K562 (cell line): ENCODE results near the gene PAN2. TPM values are rescaled to one million over a fixed set of nuclear protein-coding genes. Genes with fewer than 3 reads are reported as not detected.

ENCODE experiments used
- CBX2 ChIP-seq: fragments of 200-600 bp; sonication (generic); IDR thresholded peaks from one replicate; pipeline ENCODE4 v1.6.1; 2012; ENCODE audit warnings: mild to moderate bottlenecking, low read length, inconsistent platforms; ENCODE audit not compliant: insufficient read depth, poor library complexity, severe bottlenecking
- DACH1 ChIP-seq: fragments of 450-650 bp; IDR thresholded peaks from 2 replicates; pipeline ENCODE4 v1.6.1; 2018; ENCODE audit not compliant: partially characterized antibody
- MEIS2 ChIP-seq: fragments of 450-650 bp; IDR thresholded peaks from 2 replicates; pipeline ENCODE4 v1.6.1; 2014; ENCODE audit warnings: mild to moderate bottlenecking; ENCODE audit not compliant: partially characterized antibody
- MYC ChIP-seq, 2 experiments: fragments of 250-450 bp in 1 of 2; sonication (Bioruptor Pico) in 1 of 2; IDR thresholded peaks; 2 replicates each; pipeline versions ENCODE4 v1.5.1 to v1.6.1; 2012 to 2021; ENCODE audit warnings: low read depth in 2 of 2, borderline replicate concordance in 1 of 2, improper control_type of control experiment in 1 of 2, low read length in 1 of 2, mild to moderate bottlenecking in 1 of 2, moderate library complexity in 1 of 2
- NFXL1 ChIP-seq: fragments of 450-650 bp; formaldehyde crosslinking; IDR thresholded peaks from 2 replicates; pipeline ENCODE4 v1.4.0; 2021; ENCODE audit warnings: mild to moderate bottlenecking
- RBM34 ChIP-seq: fragments of 200-400 bp; formaldehyde crosslinking; IDR thresholded peaks from 2 replicates; pipeline ENCODE4 v1.6.1; 2018; ENCODE audit warnings: low read length, borderline replicate concordance; ENCODE audit not compliant: insufficient read depth
- SMARCB1 ChIP-seq: IDR thresholded peaks from 2 replicates; pipeline ENCODE4 v1.6.1; 2011; ENCODE audit warnings: improper control_type of control experiment, low read depth; ENCODE audit not compliant: insufficient read length
- SP2 ChIP-seq: IDR thresholded peaks from 2 replicates; pipeline ENCODE4 v1.6.1; 2011; ENCODE audit warnings: mild to moderate bottlenecking, low read depth, low read length, moderate library complexity; ENCODE audit not compliant: poor library complexity, severe bottlenecking; ENCODE audit errors: extremely low read depth
- TARDBP ChIP-seq: fragments of 450-650 bp; IDR thresholded peaks from 2 replicates; pipeline ENCODE4 v1.6.1; 2016
- ZBTB1 ChIP-seq: sonication (generic); formaldehyde crosslinking; IDR thresholded peaks from 2 replicates; pipeline ENCODE4 v1.8.1; 2023; ENCODE audit warnings: missing genetic modification reagents, low read depth, mild to moderate bottlenecking, borderline replicate concordance
- ZBTB11 ChIP-seq, 3 experiments: fragments of 200-800 bp in 1 of 3; fragments of 250-450 bp in 1 of 3; fragments of 450-650 bp in 1 of 3; sonication (Bioruptor Pico) in 1 of 3; sonication (Bioruptor generic) in 1 of 3; formaldehyde crosslinking in 1 of 3; IDR thresholded peaks; 2 replicates each; pipeline versions ENCODE4 v1.6.1 to v1.8.0; 2016 to 2022; ENCODE audit warnings: mild to moderate bottlenecking in 2 of 3, missing genetic modification characterization in 2 of 3, missing compliant biosample characterization in 1 of 3, moderate library complexity in 1 of 3
- ZNF134 ChIP-seq: fragments of 250-450 bp; sonication (Bioruptor Pico); conservative IDR thresholded peaks from 2 replicates; pipeline ENCODE4 v1.4.0; 2020
- ZNF263 ChIP-seq: sonication (generic); formaldehyde crosslinking; IDR thresholded peaks from 2 replicates; pipeline ENCODE4 v1.8.0; 2022; ENCODE audit warnings: mild to moderate bottlenecking, missing genetic modification reagents, borderline replicate concordance
- ZNF311 ChIP-seq: fragments of 250-450 bp; sonication (Bioruptor Pico); IDR thresholded peaks from 2 replicates; pipeline ENCODE4 v1.4.0; 2020; ENCODE audit warnings: mild to moderate bottlenecking, moderate library complexity
- ZNF354B ChIP-seq: fragments of 250-450 bp; sonication (Bioruptor Pico); IDR thresholded peaks from 2 replicates; pipeline ENCODE4 v1.4.0; 2020
- ZNF551 ChIP-seq: fragments of 250-450 bp; sonication (Bioruptor Pico); IDR thresholded peaks from 2 replicates; pipeline ENCODE4 v1.5.0; 2021; ENCODE audit warnings: mild to moderate bottlenecking, moderate library complexity
- polyA plus RNA-seq, 8 experiments: library from polyadenylated mRNA; depleted of rRNA in 4 of 8; stranded (reverse) in 5 of 8; unstranded in 3 of 8; fragments of >200 nt; fragmentation: Nextera tagmentation in 2 of 8; fragmentation: Illumina TruSeq in 1 of 8; extraction: Ambion mirVana in 2 of 8; extraction: Trizol in 1 of 8; gene quantifications; 2 replicates each; pipeline versions ENCODE4 v1.2.1 to v1.2.3, GENCODE V29; 2011 to 2014; ENCODE audit warnings: inconsistent platforms in 1 of 8, missing spikeins in 1 of 8
- total RNA-seq, 7 experiments: library from RNA; depleted of rRNA in 6 of 7; stranded (reverse); fragments of >200 nt in 6 of 7; fragmentation: Illumina TruSeq in 2 of 7; extraction: Trizol in 2 of 7; gene quantifications; 2 replicates each; pipeline versions ENCODE4 v1.2.1 to v1.2.3, GENCODE V29; 2011 to 2021; ENCODE audit warnings: low replicate concordance in 1 of 7
- TF ChIP-seq, protein P1 (sequence below): sonication (generic); formaldehyde crosslinking; IDR thresholded peaks from 2 replicates; pipeline ENCODE4 v1.8.1; 2023; ENCODE audit warnings: mild to moderate bottlenecking, missing genetic modification reagents
- TF ChIP-seq, protein P2 (sequence below), 3 experiments: IDR thresholded peaks in 2 of 3; conservative IDR thresholded peaks in 1 of 3; 2 replicates each; pipeline ENCODE4 v1.5.1; 2011 to 2012; ENCODE audit warnings: low read length in 3 of 3, mild to moderate bottlenecking in 3 of 3, control low read depth in 2 of 3, improper control_type of control experiment in 1 of 3, inconsistent platforms in 1 of 3, low read depth in 1 of 3, mixed read lengths in 1 of 3, moderate library complexity in 1 of 3; ENCODE audit not compliant: insufficient read depth in 2 of 3
- TF ChIP-seq, protein P3 (sequence below): conservative IDR thresholded peaks from 2 replicates; pipeline ENCODE4 v1.6.1; 2011; ENCODE audit warnings: low read depth, mild to moderate bottlenecking, low read length; ENCODE audit not compliant: control insufficient read depth

The PAN2 gene
- total and polyA plus RNA-seq, 9 of the 15 experiments (the other 6 are each of a cell fraction or from before 2014, with no cell fraction given) = 15.0 to 66.1 (median 25.9) TPM

- TF ChIP-seq ZBTB11 (CRISPR knock-in tag; IDR thresholded peaks at IDR 0.05) (peak in 1 of 3 experiments; percentile 78; a peak in 2 of 6 replicates), DACH1 (no peak), NFXL1 (no peak), TARDBP (peak; percentile 74; the same call in 1 of the 2 replicates), ZNF551 (CRISPR knock-in tag) (no peak), ZNF354B (CRISPR knock-in tag) (no peak), RBM34 (no peak), SP2 (no peak), SMARCB1 (no peak), ZNF263 (CRISPR knock-in tag) (no peak), MYC (IDR thresholded peaks at IDR 0.05; ENCODE audit: low read depth, low read length) (peak; percentile 69; the same call in 1 of the 2 replicates), MYC (CRISPR knock-in tag; IDR thresholded peaks at IDR 0.05; ENCODE audit: borderline replicate concordance, low read depth) (no peak), ZNF311 (CRISPR knock-in tag) (no peak), MEIS2 (no peak), ZBTB1 (CRISPR knock-in tag) (no peak), ZNF134 (no peak), CBX2 (no peak)
- TF ChIP-seq, protein P1, sequence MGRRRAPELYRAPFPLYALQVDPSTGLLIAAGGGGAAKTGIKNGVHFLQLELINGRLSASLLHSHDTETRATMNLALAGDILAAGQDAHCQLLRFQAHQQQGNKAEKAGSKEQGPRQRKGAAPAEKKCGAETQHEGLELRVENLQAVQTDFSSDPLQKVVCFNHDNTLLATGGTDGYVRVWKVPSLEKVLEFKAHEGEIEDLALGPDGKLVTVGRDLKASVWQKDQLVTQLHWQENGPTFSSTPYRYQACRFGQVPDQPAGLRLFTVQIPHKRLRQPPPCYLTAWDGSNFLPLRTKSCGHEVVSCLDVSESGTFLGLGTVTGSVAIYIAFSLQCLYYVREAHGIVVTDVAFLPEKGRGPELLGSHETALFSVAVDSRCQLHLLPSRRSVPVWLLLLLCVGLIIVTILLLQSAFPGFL = no peak
- TF ChIP-seq, protein P2, sequence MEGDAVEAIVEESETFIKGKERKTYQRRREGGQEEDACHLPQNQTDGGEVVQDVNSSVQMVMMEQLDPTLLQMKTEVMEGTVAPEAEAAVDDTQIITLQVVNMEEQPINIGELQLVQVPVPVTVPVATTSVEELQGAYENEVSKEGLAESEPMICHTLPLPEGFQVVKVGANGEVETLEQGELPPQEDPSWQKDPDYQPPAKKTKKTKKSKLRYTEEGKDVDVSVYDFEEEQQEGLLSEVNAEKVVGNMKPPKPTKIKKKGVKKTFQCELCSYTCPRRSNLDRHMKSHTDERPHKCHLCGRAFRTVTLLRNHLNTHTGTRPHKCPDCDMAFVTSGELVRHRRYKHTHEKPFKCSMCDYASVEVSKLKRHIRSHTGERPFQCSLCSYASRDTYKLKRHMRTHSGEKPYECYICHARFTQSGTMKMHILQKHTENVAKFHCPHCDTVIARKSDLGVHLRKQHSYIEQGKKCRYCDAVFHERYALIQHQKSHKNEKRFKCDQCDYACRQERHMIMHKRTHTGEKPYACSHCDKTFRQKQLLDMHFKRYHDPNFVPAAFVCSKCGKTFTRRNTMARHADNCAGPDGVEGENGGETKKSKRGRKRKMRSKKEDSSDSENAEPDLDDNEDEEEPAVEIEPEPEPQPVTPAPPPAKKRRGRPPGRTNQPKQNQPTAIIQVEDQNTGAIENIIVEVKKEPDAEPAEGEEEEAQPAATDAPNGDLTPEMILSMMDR (IDR thresholded peaks at IDR 0.05 in 2 of 3, conservative IDR thresholded peaks at IDR 0.05 in 1 of 3; ENCODE audit: insufficient read depth in 2 of 3, low read depth in 1 of 3, low read length in 3 of 3) = peak; percentile 64 to 79 (median 64)
- TF ChIP-seq, protein P3, sequence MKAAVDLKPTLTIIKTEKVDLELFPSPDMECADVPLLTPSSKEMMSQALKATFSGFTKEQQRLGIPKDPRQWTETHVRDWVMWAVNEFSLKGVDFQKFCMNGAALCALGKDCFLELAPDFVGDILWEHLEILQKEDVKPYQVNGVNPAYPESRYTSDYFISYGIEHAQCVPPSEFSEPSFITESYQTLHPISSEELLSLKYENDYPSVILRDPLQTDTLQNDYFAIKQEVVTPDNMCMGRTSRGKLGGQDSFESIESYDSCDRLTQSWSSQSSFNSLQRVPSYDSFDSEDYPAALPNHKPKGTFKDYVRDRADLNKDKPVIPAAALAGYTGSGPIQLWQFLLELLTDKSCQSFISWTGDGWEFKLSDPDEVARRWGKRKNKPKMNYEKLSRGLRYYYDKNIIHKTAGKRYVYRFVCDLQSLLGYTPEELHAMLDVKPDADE = no peak
These were observed 66.9 kb downstream of the PAN2 start, which contains the start of gene COQ10A (continued) for GRCh38 chr12:56266693-56267442.
